Type B pancreatic cell (in vitro differentiated cells): ENCODE measurements around the gene CEL. TPM values are rescaled to one million over a fixed set of nuclear protein-coding genes. Genes with fewer than 3 reads are reported as not detected.

Experiments used
- DNase-seq: peaks from one replicate; pipeline ENCODE4 v3.0.0; 2021; ENCODE audit warnings: mixed read lengths; ENCODE audit not compliant: unreplicated experiment; ENCODE audit errors: extremely low spot score
- H3K27ac Mint-ChIP-seq: 2 replicates; pipeline ENCODE4 v1.8.0; 2021; ENCODE audit warnings: mild to moderate bottlenecking, mixed read lengths
- H3K27me3 Mint-ChIP-seq: 2 replicates; pipeline ENCODE4 v1.8.0; 2021; ENCODE audit warnings: mixed read lengths
- H3K36me3 Mint-ChIP-seq: 2 replicates; pipeline ENCODE4 v1.8.0; 2021; ENCODE audit warnings: mixed read lengths
- H3K4me1 Mint-ChIP-seq: one replicate; pipeline ENCODE4 v1.8.0; 2021; ENCODE audit warnings: mixed read lengths; ENCODE audit not compliant: unreplicated experiment
- H3K4me3 Mint-ChIP-seq: 2 replicates; pipeline ENCODE4 v1.8.0; 2021; ENCODE audit warnings: mild to moderate bottlenecking, mixed read lengths
- H3K9me3 Mint-ChIP-seq: 2 replicates; pipeline ENCODE4 v1.8.0; 2021; ENCODE audit warnings: mixed read lengths
- CTCF ChIP-seq: fragments of 200-600 bp; sonication (generic); conservative IDR thresholded peaks from 2 replicates; pipeline ENCODE4 v1.5.0; 2021; ENCODE audit warnings: antibody characterized with exemption, mild to moderate bottlenecking
- total RNA-seq: library from RNA; stranded (reverse); gene quantifications from 2 replicates; pipeline ENCODE4 v1.2.1, GENCODE V29; 2021; ENCODE audit warnings: low replicate concordance

CEL gene
- total RNA-seq, 1 donor from 2014 or later, result 4.9 TPM

GRCh38 chr9:133103183-133103986, 41.6 kb downstream of the CEL start:
- peaks cover 26% of the 10 kb centered on the region for H3K36me3 Mint-ChIP-seq
- peak; percentile 94 for TF ChIP-seq CTCF
- no peak overlapping the region for H3K4me3 Mint-ChIP-seq
- no peaks in the 10 kb centered on the region for H3K4me1 Mint-ChIP-seq
- H3K9me3 Mint-ChIP-seq, result no peaks in the 10 kb centered on the region
- H3K27ac Mint-ChIP-seq, result no peak overlapping the region
- H3K27me3 Mint-ChIP-seq, result no peaks in the 10 kb centered on the region
- DNase-seq, result no peak

- no peak for TF ChIP-seq CTCF
- no peak for DNase-seq
- peaks cover 20% of the 10 kb centered on the region for H3K36me3 Mint-ChIP-seq
- H3K27me3 Mint-ChIP-seq, result no peaks in the 10 kb centered on the region
- H3K27ac Mint-ChIP-seq, result no peak overlapping the region
- H3K9me3 Mint-ChIP-seq, result no peaks in the 10 kb centered on the region
- H3K4me3 Mint-ChIP-seq, result no peak overlapping the region
- H3K4me1 Mint-ChIP-seq, result no peaks in the 10 kb centered on the region
These were observed 42.3 kb downstream of the CEL start for GRCh38 chr9:133103987-133104505.

GRCh38 chr9:133104718-133105460, 43.1 kb downstream of the CEL start:
- Mint-ChIP-seq H3K9me3 (no peaks in the 10 kb centered on the region), H3K27me3 (no peaks in the 10 kb centered on the region), H3K27ac (no peak overlapping the region), H3K4me3 (no peak overlapping the region), H3K36me3 (peaks cover 15% of the 10 kb centered on the region), H3K4me1 (no peaks in the 10 kb centered on the region)
- no peak for DNase-seq
- TF ChIP-seq CTCF, result no peak

- no peak for TF ChIP-seq CTCF
- Mint-ChIP-seq H3K36me3 (peaks cover 15% of the 10 kb centered on the region), H3K27ac (no peak overlapping the region), H3K4me1 (no peaks in the 10 kb centered on the region), H3K27me3 (no peaks in the 10 kb centered on the region), H3K4me3 (no peak overlapping the region), H3K9me3 (no peaks in the 10 kb centered on the region)
- DNase-seq, result no peak
These were observed 43.6 kb downstream of the CEL start for GRCh38 chr9:133105461-133105770.

- DNase-seq, result no peak
- no peaks in the 10 kb centered on the region for H3K4me1 Mint-ChIP-seq
- H3K9me3 Mint-ChIP-seq, result no peaks in the 10 kb centered on the region
- H3K4me3 Mint-ChIP-seq, result no peak overlapping the region
- H3K36me3 Mint-ChIP-seq, result peaks cover 11% of the 10 kb centered on the region
- H3K27ac Mint-ChIP-seq, result no peak overlapping the region
- TF ChIP-seq CTCF, result no peak
- H3K27me3 Mint-ChIP-seq, result no peaks in the 10 kb centered on the region
These were observed 44.9 kb downstream of the CEL start for GRCh38 chr9:133106511-133107244.
